K562 (cell line): ENCODE results near the gene KCNB1. TPM values are rescaled to one million over a fixed set of nuclear protein-coding genes. Genes with fewer than 3 reads are reported as not detected.

Experiments used
- ATAC-seq: fragments of 200-7000 bp; cut with Tn5 transposase; 3 replicates; pipeline ENCODE4 v1.9.1; 2020; ENCODE audit warnings: moderate library complexity
- BruUV-seq: library from RNA; stranded (reverse); fragments of 400-500 nt; replicated peaks from 2 replicates; lab custom pipeline; 2021; lab: Mats Ljungman, UMichigan
- CTCF ChIA-PET: fragments of 300-600 bp; formaldehyde crosslinking; extraction: SDS; loops from one replicate; lab custom pipeline; 2021; ENCODE audit warnings: low intra/inter-chr PET ratio; lab: Yijun Ruan, JAX
- POLR2A ChIA-PET: fragments of 300-600, 350-650 bp; sonication (Branson Sonifier 250); formaldehyde crosslinking; extraction: SDS; loops from one replicate; lab custom pipeline; 2021; ENCODE audit warnings: antibody characterized with exemption, inconsistent platforms; lab: Yijun Ruan, JAX
- DNase-seq, 4 experiments: peaks; one replicate each; pipeline versions ENCODE4 v3.0.0 to v3.0.0-alpha.2; 2011 to 2018; ENCODE audit warnings: low spot score in 3 of 4, mixed read lengths in 3 of 4; ENCODE audit errors: extremely low read depth in 1 of 4
- FAIRE-seq: peaks from 2 replicates; lab custom pipeline; 2011; peaks lifted over from hg19 to GRCh38; lab: Jason Lieb, UNC
- H2AFZ ChIP-seq: 2 replicates; pipeline ENCODE4 v1.6.0; 2011; ENCODE audit warnings: low read depth, low read length, control low read depth, inconsistent platforms
- H3K27ac ChIP-seq: fragments of 200-600 bp; 3 replicates; pipeline ENCODE4 v1.8.0; 2011; ENCODE audit warnings: low read depth, mild to moderate bottlenecking, control low read depth, inconsistent platforms, low read length, moderate library complexity, mixed read lengths; ENCODE audit errors: extremely low read depth
- H3K27me3 ChIP-seq, 2 experiments: fragments of 300-600 bp in 1 of 2; 2 replicates in 1 of 2; 3 replicates in 1 of 2; pipeline versions ENCODE4 v1.6.0 to v1.8.0; 2011; ENCODE audit warnings: inconsistent platforms in 2 of 2, low read length in 2 of 2, mild to moderate bottlenecking in 1 of 2, mixed read lengths in 1 of 2, moderate library complexity in 1 of 2; ENCODE audit not compliant: control insufficient read depth in 2 of 2, insufficient read depth in 2 of 2
- H3K36me3 ChIP-seq: fragments of 300-600 bp; 3 replicates; pipeline ENCODE4 v1.8.0; 2011; ENCODE audit warnings: mild to moderate bottlenecking, low read length, inconsistent platforms; ENCODE audit not compliant: control insufficient read depth, insufficient read depth
- H3K4me1 ChIP-seq, 2 experiments: fragments of 200-600 bp in 1 of 2; replicated peaks in 1 of 2; 2 replicates in 1 of 2; 3 replicates in 1 of 2; pipeline versions ENCODE4 v1.5.1 to v1.8.0; 2011; ENCODE audit warnings: inconsistent platforms in 2 of 2, low read length in 2 of 2, mild to moderate bottlenecking in 1 of 2, mixed read lengths in 1 of 2, moderate library complexity in 1 of 2; ENCODE audit not compliant: control insufficient read depth in 2 of 2, insufficient read depth in 2 of 2
- H3K4me2 ChIP-seq: 2 replicates; pipeline ENCODE4 v1.6.1; 2011; ENCODE audit warnings: low read length, control low read depth, inconsistent platforms, mixed read lengths; ENCODE audit not compliant: insufficient read depth
- H3K4me3 ChIP-seq: fragments of 200-600 bp; sonication (generic), shearing (Covaris generic); 2 replicates; pipeline ENCODE4 v1.5.1; 2016; ENCODE audit warnings: control low read depth, inconsistent platforms
- H3K79me2 ChIP-seq: fragments of 200-600 bp; 3 replicates; pipeline ENCODE4 v1.8.0; 2011; ENCODE audit warnings: low read length, inconsistent platforms; ENCODE audit not compliant: control insufficient read depth, insufficient read depth
- H3K9ac ChIP-seq, 2 experiments: 2 replicates each; pipeline versions ENCODE4 v1.6.0 to v1.6.1; 2011; ENCODE audit warnings: low read depth in 2 of 2, low read length in 2 of 2, control low read depth in 1 of 2, inconsistent platforms in 1 of 2, mild to moderate bottlenecking in 1 of 2, mixed read lengths in 1 of 2; ENCODE audit not compliant: insufficient read depth in 1 of 2
- H3K9me1 ChIP-seq: one replicate; pipeline ENCODE4 v1.6.0; 2011; ENCODE audit warnings: inconsistent platforms, mild to moderate bottlenecking, low read length, moderate library complexity; ENCODE audit not compliant: control insufficient read depth, insufficient read depth
- H3K9me3 ChIP-seq: replicated peaks from 2 replicates; pipeline ENCODE4 v1.5.1; 2011; ENCODE audit warnings: low read depth, low read length, inconsistent platforms; ENCODE audit not compliant: control insufficient read depth, insufficient read depth
- H4K20me1 ChIP-seq: replicated peaks from 2 replicates; pipeline ENCODE4 v1.6.1; 2011; ENCODE audit warnings: low read length, inconsistent platforms, mixed read lengths; ENCODE audit not compliant: control insufficient read depth, insufficient read depth
- DIDO1 ChIP-seq: fragments of 450-650 bp; IDR thresholded peaks from 2 replicates; pipeline ENCODE4 v1.6.1; 2016; ENCODE audit warnings: low read depth, missing biosample characterization, missing genetic modification characterization
- DMBX1 ChIP-seq: fragments of 250-450 bp; sonication (Bioruptor Pico); IDR thresholded peaks from 2 replicates; pipeline ENCODE4 v1.8.0; 2022; ENCODE audit warnings: inconsistent platforms, mild to moderate bottlenecking, moderate library complexity, borderline replicate concordance
- ESRRB ChIP-seq: fragments of 250-450 bp; sonication (Bioruptor Pico); IDR thresholded peaks from 2 replicates; pipeline ENCODE4 v1.5.0; 2020; ENCODE audit warnings: mild to moderate bottlenecking, moderate library complexity, borderline replicate concordance
- FIP1L1 ChIP-seq: fragments of 200-400 bp; formaldehyde crosslinking; IDR thresholded peaks from 2 replicates; pipeline ENCODE4 v1.6.1; 2018; ENCODE audit warnings: mild to moderate bottlenecking, low read depth, low read length; ENCODE audit not compliant: poor library complexity, severe bottlenecking
- NR2C2 ChIP-seq, 2 experiments: fragments of 200-800 bp in 1 of 2; sonication (Bioruptor generic) in 1 of 2; sonication (generic) in 1 of 2; formaldehyde crosslinking in 1 of 2; IDR thresholded peaks; 2 replicates each; pipeline versions ENCODE4 v1.6.1 to v1.8.0; 2016 to 2022; ENCODE audit warnings: mild to moderate bottlenecking in 1 of 2, missing compliant biosample characterization in 1 of 2, missing genetic modification characterization in 1 of 2, missing genetic modification reagents in 1 of 2
- PRMT5 ChIP-seq: sonication (generic); formaldehyde crosslinking; IDR thresholded peaks from 2 replicates; pipeline ENCODE4 v1.5.0; 2020; ENCODE audit warnings: missing genetic modification reagents
- ZFPM2 ChIP-seq: fragments of 250-450 bp; sonication (Bioruptor Pico); IDR thresholded peaks from 2 replicates; pipeline ENCODE4 v1.5.1; 2022; ENCODE audit warnings: mild to moderate bottlenecking
- ZNF830 ChIP-seq: fragments of 250-450 bp; sonication (Bioruptor Pico); IDR thresholded peaks from 2 replicates; pipeline ENCODE4 v1.5.0; 2021; ENCODE audit warnings: mild to moderate bottlenecking
- WGBS: fragments of 100-300 bp; shearing (Covaris generic); methylation state at CpG from one replicate; pipeline ENCODE4 v1.1.6; 2016; ENCODE audit warnings: low coverage, mixed read lengths; ENCODE audit not compliant: insufficient coverage; ENCODE audit errors: missing lambda C conversion rate; 5-methylcytosine and 5-hydroxymethylcytosine counted together
- in situ Hi-C: fragments of 300-500 bp; cut with MboI; formaldehyde crosslinking; loops from 4 replicates; pipeline ENCODE4 v1.15.0; 2018; ENCODE audit warnings: inconsistent platforms, mixed read lengths
- intact Hi-C: fragments of 100-400 bp; cut with micrococcal nuclease; formaldehyde crosslinking; loops from 2 replicates; pipeline ENCODE4 v1.14.2; 2022
- polyA plus RNA-seq, 8 experiments: library from polyadenylated mRNA; depleted of rRNA in 4 of 8; stranded (reverse) in 5 of 8; unstranded in 3 of 8; fragments of >200 nt; fragmentation: Nextera tagmentation in 2 of 8; fragmentation: Illumina TruSeq in 1 of 8; extraction: Ambion mirVana in 2 of 8; extraction: Trizol in 1 of 8; gene quantifications; 2 replicates each; pipeline versions ENCODE4 v1.2.1 to v1.2.3, GENCODE V29; 2011 to 2014; ENCODE audit warnings: inconsistent platforms in 1 of 8, missing spikeins in 1 of 8
- total RNA-seq, 7 experiments: library from RNA; depleted of rRNA in 6 of 7; stranded (reverse); fragments of >200 nt in 6 of 7; fragmentation: Illumina TruSeq in 2 of 7; extraction: Trizol in 2 of 7; gene quantifications; 2 replicates each; pipeline versions ENCODE4 v1.2.1 to v1.2.3, GENCODE V29; 2011 to 2021; ENCODE audit warnings: low replicate concordance in 1 of 7
- TF ChIP-seq, protein P1 (sequence below): sonication (generic); formaldehyde crosslinking; IDR thresholded peaks from 2 replicates; pipeline ENCODE4 v1.8.0; 2022; ENCODE audit warnings: missing genetic modification reagents, mild to moderate bottlenecking, borderline replicate concordance
- TF ChIP-seq, protein P2 (sequence below): fragments of 450-650 bp; IDR thresholded peaks from 2 replicates; pipeline ENCODE4 v1.6.1; 2016; ENCODE audit warnings: mild to moderate bottlenecking, moderate library complexity

The KCNB1 gene
- total and polyA plus RNA-seq, 9 of the 15 experiments (the other 6 are each of a cell fraction or from before 2014, with no cell fraction given): 0.01 to 0.06 TPM; not detected in 7

DNA sequence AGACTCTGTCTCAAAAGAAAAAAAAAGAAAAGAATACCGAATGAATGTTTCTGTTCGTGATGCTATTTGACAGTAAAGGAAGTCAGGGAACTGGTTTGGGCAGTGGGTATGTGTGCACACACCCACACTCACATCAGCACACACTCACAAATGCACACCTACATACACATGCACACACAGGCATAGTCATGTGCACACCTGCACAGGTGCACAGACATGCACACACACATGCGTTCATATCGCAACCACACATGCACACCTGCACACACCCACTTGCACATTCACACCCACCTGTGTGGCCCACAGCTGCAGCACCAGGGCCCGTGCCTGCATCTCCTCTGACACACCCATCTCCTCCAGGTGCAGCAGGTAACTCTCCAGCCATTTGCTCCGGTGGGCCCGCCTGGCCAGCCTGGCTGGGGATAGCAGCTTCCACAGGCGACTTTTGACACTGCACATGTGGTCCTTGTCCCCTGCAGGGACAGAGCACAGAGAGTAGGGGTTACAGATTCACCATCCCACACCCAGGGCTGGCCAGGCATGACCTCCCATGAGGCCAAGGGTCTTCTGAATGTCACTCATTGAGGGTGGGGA lies 41.4 kb upstream of the KCNB1 start:
- ChIA-PET CTCF (no interaction called here), POLR2A (interaction anchor here (2.5 kb wide), 1 partner anchor 15 kb away, joined by 8 read pairs; no protein-coding TSS in a partner anchor)
- BruUV-seq: no TSS peak
- Histone ChIP-seq H3K4me1 (no peaks in the 10 kb centered on the region), H3K27ac (no peak overlapping the region), H3K4me3 (no peak overlapping the region), H3K9me3 (no peaks in the 10 kb centered on the region), H2AFZ (no peak overlapping the region), H3K9me1 (no peaks in the 10 kb centered on the region), H3K9ac (no peak overlapping the region), H3K27me3 (peaks cover 6 to 22% of the 10 kb centered on the region in 2 experiments; a peak in 3 of 5 replicates), H4K20me1 (no peaks in the 10 kb centered on the region), H3K79me2 (no peaks in the 10 kb centered on the region), H3K36me3 (no peaks in the 10 kb centered on the region), H3K4me2 (no peak overlapping the region)
- DNase-seq: no peak
- no peak for FAIRE-seq
- in situ Hi-C loops: no loop called here
- no peak for ATAC-seq
- intact Hi-C loops: no loop called here
- 8% methylated on average over 8 of the region's 8 CpGs for WGBS
- TF ChIP-seq ZFPM2 (CRISPR knock-in tag): no peak
- no peak for TF ChIP-seq DMBX1 (CRISPR knock-in tag)
- no peak for TF ChIP-seq NR2C2 (CRISPR knock-in tag; IDR thresholded peaks at IDR 0.05)
- TF ChIP-seq NR2C2 (tag; IDR thresholded peaks at IDR 0.05): no peak
- TF ChIP-seq PRMT5 (CRISPR knock-in tag): no peak
- TF ChIP-seq, protein P1, sequence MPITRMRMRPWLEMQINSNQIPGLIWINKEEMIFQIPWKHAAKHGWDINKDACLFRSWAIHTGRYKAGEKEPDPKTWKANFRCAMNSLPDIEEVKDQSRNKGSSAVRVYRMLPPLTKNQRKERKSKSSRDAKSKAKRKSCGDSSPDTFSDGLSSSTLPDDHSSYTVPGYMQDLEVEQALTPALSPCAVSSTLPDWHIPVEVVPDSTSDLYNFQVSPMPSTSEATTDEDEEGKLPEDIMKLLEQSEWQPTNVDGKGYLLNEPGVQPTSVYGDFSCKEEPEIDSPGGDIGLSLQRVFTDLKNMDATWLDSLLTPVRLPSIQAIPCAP: no peak
- no peak for TF ChIP-seq DIDO1 (tag)
- TF ChIP-seq ESRRB (CRISPR knock-in tag): no peak
- no peak for TF ChIP-seq FIP1L1
- TF ChIP-seq, protein P2, sequence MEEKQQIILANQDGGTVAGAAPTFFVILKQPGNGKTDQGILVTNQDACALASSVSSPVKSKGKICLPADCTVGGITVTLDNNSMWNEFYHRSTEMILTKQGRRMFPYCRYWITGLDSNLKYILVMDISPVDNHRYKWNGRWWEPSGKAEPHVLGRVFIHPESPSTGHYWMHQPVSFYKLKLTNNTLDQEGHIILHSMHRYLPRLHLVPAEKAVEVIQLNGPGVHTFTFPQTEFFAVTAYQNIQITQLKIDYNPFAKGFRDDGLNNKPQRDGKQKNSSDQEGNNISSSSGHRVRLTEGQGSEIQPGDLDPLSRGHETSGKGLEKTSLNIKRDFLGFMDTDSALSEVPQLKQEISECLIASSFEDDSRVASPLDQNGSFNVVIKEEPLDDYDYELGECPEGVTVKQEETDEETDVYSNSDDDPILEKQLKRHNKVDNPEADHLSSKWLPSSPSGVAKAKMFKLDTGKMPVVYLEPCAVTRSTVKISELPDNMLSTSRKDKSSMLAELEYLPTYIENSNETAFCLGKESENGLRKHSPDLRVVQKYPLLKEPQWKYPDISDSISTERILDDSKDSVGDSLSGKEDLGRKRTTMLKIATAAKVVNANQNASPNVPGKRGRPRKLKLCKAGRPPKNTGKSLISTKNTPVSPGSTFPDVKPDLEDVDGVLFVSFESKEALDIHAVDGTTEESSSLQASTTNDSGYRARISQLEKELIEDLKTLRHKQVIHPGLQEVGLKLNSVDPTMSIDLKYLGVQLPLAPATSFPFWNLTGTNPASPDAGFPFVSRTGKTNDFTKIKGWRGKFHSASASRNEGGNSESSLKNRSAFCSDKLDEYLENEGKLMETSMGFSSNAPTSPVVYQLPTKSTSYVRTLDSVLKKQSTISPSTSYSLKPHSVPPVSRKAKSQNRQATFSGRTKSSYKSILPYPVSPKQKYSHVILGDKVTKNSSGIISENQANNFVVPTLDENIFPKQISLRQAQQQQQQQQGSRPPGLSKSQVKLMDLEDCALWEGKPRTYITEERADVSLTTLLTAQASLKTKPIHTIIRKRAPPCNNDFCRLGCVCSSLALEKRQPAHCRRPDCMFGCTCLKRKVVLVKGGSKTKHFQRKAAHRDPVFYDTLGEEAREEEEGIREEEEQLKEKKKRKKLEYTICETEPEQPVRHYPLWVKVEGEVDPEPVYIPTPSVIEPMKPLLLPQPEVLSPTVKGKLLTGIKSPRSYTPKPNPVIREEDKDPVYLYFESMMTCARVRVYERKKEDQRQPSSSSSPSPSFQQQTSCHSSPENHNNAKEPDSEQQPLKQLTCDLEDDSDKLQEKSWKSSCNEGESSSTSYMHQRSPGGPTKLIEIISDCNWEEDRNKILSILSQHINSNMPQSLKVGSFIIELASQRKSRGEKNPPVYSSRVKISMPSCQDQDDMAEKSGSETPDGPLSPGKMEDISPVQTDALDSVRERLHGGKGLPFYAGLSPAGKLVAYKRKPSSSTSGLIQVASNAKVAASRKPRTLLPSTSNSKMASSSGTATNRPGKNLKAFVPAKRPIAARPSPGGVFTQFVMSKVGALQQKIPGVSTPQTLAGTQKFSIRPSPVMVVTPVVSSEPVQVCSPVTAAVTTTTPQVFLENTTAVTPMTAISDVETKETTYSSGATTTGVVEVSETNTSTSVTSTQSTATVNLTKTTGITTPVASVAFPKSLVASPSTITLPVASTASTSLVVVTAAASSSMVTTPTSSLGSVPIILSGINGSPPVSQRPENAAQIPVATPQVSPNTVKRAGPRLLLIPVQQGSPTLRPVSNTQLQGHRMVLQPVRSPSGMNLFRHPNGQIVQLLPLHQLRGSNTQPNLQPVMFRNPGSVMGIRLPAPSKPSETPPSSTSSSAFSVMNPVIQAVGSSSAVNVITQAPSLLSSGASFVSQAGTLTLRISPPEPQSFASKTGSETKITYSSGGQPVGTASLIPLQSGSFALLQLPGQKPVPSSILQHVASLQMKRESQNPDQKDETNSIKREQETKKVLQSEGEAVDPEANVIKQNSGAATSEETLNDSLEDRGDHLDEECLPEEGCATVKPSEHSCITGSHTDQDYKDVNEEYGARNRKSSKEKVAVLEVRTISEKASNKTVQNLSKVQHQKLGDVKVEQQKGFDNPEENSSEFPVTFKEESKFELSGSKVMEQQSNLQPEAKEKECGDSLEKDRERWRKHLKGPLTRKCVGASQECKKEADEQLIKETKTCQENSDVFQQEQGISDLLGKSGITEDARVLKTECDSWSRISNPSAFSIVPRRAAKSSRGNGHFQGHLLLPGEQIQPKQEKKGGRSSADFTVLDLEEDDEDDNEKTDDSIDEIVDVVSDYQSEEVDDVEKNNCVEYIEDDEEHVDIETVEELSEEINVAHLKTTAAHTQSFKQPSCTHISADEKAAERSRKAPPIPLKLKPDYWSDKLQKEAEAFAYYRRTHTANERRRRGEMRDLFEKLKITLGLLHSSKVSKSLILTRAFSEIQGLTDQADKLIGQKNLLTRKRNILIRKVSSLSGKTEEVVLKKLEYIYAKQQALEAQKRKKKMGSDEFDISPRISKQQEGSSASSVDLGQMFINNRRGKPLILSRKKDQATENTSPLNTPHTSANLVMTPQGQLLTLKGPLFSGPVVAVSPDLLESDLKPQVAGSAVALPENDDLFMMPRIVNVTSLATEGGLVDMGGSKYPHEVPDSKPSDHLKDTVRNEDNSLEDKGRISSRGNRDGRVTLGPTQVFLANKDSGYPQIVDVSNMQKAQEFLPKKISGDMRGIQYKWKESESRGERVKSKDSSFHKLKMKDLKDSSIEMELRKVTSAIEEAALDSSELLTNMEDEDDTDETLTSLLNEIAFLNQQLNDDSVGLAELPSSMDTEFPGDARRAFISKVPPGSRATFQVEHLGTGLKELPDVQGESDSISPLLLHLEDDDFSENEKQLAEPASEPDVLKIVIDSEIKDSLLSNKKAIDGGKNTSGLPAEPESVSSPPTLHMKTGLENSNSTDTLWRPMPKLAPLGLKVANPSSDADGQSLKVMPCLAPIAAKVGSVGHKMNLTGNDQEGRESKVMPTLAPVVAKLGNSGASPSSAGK: no peak
- no peak for TF ChIP-seq ZNF830 (CRISPR knock-in tag)
